HFF-Myc (cell line): ENCODE results near the gene TRPM1.
A peak's percentile ranks its signal among the peaks of the same experiment; 100 is the strongest.

Experiments used
- DNase-seq: peaks from one replicate; pipeline ENCODE4 v3.0.0-alpha.2; 2011; ENCODE audit warnings: low read depth; ENCODE audit errors: extremely low read depth
- H3K4me3 ChIP-seq: replicated peaks from 2 replicates; pipeline ENCODE4 v1.5.1; 2011; ENCODE audit warnings: low read depth, mild to moderate bottlenecking, control low read depth, low read length
- CTCF ChIP-seq: IDR thresholded peaks from 2 replicates; pipeline ENCODE4 v1.5.1; 2012; ENCODE audit warnings: mild to moderate bottlenecking, low read depth, low read length, control low read depth; ENCODE audit errors: missing control alignments

TRPM1 gene

GRCh38 chr15:31133890-31134289 lies 32.4 kb upstream of the TRPM1 start:
- H3K4me3 ChIP-seq: no peak overlapping the region
- no peak for TF ChIP-seq CTCF

GRCh38 chr15:31131853-31132375 lies 30.4 kb upstream of the TRPM1 start:
- H3K4me3 ChIP-seq: no peak overlapping the region
- no peak for TF ChIP-seq CTCF
- DNase-seq: no peak

More at GRCh38 chr15:31133890-31134289, 32.4 kb upstream of the TRPM1 start:
- DNase-seq: no peak

GRCh38 chr15:31130576-31131237 lies 29.2 kb upstream of the TRPM1 start:
- DNase-seq: no peak
- TF ChIP-seq CTCF: no peak
- H3K4me3 ChIP-seq: no peak overlapping the region

GRCh38 chr15:31129769-31130303 lies 28.3 kb upstream of the TRPM1 start:
- no peak overlapping the region for H3K4me3 ChIP-seq
- DNase-seq: no peak
- no peak for TF ChIP-seq CTCF

GRCh38 chr15:31128919-31129768 lies 27.6 kb upstream of the TRPM1 start:
- no peak overlapping the region for H3K4me3 ChIP-seq
- DNase-seq: no peak
- peak; percentile 98 for TF ChIP-seq CTCF

GRCh38 chr15:31128477-31128876 lies 27.0 kb upstream of the TRPM1 start:
- no peak for TF ChIP-seq CTCF
- DNase-seq: no peak
- no peak overlapping the region for H3K4me3 ChIP-seq
